SU-DHL-6 (cell line): Measurements from ENCODE around the gene TMC1.

ENCODE experiments used
- CTCF ChIP-seq: fragments of 200-600 bp; sonication (generic); IDR thresholded peaks from one replicate; pipeline ENCODE4 v1.5.1; 2017; ENCODE audit warnings: antibody characterized with exemption, mild to moderate bottlenecking, low read length, moderate library complexity; ENCODE audit not compliant: insufficient read depth, poor library complexity, severe bottlenecking
- EZH2phosphoT487 ChIP-seq: fragments of 200-600 bp; sonication (generic), shearing (Covaris generic); conservative IDR thresholded peaks from 2 replicates; pipeline ENCODE4 v1.6.1; 2018; ENCODE audit warnings: mild to moderate bottlenecking, antibody characterized with exemption, low read length, moderate library complexity, mixed read lengths

GRCh38 chr9:72691671-72692070, 170.3 kb downstream of the TMC1 start:
- TF ChIP-seq CTCF (no peak), EZH2phosphoT487 (no peak)
